Measurements from ENCODE around the gene DUSP15.
"Not testable (repeated sequence)": the region's sequence is repeated elsewhere in the genome, so short reads cannot be mapped to it uniquely, and the experiment has no call there.

Gene DUSP15

DNA sequence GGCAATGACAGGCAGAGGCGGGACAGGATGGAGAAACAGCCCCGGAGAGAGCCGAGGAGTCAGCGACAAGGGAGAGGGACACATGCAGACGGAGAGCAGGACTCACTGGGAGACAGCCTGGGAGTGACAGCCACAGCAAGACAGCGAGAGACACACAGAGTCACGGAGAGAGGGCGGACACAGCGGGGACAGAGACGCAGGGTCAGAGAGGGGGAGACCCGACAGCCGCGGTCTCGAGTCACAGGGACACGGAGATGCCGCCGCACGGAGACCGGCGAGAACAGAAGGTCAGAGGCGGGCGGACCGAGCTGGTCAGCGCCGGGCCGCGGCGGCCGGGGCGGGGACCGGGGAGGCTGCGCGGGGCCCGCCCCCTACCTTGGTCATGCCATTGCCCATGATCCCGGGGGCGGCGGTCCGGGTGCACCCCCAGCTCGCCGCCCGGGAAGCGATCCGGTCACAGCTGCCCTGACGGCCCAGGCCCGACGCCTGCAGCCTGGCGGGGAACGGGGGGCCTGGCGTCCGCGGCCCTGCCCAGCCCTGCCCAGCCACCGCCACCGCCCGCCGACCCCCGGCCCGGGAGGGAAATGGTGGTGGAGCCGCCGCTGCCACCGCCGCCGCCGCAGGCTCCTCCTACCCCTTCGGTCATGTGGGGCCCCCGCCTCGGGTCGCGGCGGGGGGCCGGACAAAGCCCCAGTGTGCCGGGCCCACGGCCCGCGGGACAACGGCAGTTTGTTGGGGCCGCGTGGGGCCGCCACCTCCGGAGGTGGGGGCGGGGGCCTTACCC lies at the start of gene DUSP15, which contains the start of gene TTLL9:
TSS of gene DUSP15 (minus strand) at position 586 of the 784 bp plus-strand sequence. CDS start at position 396, 190 bp downstream.
TSS of gene TTLL9 (plus strand) at position 693 of the 784 bp plus-strand sequence. CDS start 493 bp downstream, outside the sequence.
- DNase-seq (ENCODE audit: low read depth, low spot score), result no peak

GRCh38 chr20:31919410-31920155 lies 49.3 kb upstream of the DUSP15 start:
- no peak for DNase-seq (ENCODE audit: low read depth, low spot score)

GRCh38 chr20:31918466-31919105 lies 48.3 kb upstream of the DUSP15 start:
- no peak for DNase-seq (ENCODE audit: low read depth, low spot score)

- not testable (repeated sequence) for DNase-seq (ENCODE audit: low read depth, low spot score)
Observed at GRCh38 chr20:31917962-31918412, 47.7 kb upstream of the DUSP15 start.

DNA sequence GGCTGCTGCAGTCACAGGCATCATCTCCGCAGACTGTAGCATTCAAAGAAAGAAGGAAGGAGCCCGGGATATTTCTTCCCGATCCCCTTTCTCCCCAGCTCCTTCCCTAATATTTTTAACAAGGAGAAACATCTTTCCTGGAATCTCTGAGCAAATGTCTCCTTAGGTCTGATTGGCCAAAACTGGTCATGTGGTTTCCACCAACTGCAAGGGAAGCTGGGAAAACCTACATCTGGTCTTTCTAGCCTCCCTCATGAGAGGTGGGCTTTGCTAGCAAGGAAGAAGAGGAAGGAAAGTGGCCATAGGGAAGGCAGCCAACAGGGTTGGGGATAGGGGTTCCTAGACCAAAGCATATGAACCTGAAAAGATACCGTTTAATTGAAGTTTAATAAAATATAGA lies 46.4 kb upstream of the DUSP15 start:
- no peak for DNase-seq (ENCODE audit: low read depth, low spot score)

- DNase-seq (ENCODE audit: low read depth, low spot score), result no peak
Observed at GRCh38 chr20:31915491-31916280, 45.4 kb upstream of the DUSP15 start.

GRCh38 chr20:31914170-31914569 lies 43.8 kb upstream of the DUSP15 start:
- no peak for DNase-seq (ENCODE audit: low read depth, low spot score)

- no peak for DNase-seq (ENCODE audit: low read depth, low spot score)
Observed at GRCh38 chr20:31913431-31914157, 43.3 kb upstream of the DUSP15 start.

DNA sequence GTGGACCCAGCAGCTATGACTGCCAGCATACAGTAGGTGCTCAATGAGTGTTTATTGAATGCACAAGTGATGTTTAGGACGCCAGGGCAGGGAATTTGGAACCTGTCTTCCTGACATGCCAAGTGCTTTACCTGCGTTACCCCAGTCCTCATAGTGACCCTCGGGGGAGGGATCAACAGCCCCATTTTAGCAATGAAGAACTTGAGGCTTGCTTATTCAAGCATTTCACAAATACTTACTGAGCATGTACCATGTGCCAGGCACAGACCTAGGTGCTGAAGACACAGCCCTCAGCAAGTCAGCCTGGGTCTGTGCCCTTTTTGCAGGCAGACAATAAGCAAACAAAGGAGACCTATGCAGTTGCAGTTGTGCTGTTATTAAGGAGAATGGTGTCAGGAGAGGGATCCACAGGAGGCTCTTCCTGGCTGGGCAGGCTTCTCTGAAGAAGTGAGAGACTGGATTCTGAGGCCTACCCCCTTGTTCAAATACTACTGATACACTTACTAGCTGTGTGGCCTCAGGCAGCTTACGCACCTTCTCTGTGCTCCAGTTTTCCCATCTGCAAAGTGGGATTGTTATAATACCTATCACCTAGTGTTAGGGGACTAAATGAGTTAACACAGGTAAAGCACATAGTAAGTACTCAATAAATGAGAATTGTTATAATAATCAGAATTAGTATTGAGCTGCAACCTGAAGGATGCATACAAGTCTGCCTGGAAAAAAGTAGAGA lies 39.9 kb upstream of the DUSP15 start:
- no peak for DNase-seq (ENCODE audit: low read depth, low spot score)

DNA sequence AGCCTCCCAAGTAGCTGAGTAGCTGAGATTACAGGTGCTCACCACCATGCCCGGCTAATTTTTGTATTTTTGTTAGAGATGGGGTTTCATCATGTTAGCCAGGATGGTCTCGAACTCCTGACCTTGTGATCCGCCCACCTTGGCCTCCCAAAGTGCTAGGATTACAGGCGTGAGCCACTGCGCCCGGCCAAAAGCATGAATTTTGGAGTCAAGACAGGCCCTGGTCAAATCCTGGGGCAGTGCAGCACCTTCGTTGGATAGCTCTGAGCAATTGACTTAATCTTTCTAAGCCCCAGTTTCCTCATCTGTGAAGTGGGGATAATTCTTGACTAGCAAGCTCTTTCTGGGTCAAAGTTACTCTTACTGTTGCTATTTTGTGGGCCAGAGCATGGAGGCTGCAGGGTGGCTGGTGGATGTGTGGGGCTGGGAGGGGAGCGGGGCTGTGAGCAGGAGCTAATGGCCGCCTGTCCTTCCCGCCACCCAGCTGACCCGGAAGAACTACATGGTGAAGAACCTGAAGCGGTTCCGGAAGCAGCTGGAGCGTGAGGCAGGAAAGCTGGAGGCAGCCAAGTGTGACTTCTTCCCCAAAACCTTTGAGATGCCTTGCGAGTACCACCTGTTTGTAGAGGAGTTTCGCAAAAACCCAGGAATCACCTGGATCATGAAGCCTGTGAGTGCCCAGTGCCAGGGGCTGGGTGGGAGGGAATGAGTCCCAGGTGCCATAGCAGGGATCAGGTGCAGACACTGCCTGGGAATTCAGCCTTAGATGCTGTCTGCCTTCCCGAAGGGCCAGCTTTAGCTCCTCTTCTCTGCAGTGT lies 39.1 kb upstream of the DUSP15 start:
- no peak for DNase-seq (ENCODE audit: low read depth, low spot score)

DNA sequence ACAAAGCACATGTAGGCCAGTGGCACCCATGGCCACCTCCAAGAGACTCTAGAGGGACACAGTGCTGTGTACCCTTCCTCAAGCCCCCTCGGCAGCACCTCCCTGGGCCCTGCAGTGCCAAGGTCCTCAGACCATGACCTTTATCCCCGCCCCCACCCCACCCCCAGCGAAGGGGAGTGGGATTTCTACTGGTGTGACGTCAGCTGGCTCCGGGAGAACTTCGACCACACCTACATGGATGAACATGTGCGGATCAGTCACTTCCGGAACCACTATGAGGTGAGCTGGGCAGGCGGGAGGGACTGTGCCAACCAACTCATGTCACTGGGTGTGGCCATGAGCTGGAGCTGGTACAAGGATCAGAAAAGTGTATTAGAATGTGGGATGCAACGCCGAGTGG lies 38.1 kb upstream of the DUSP15 start:
- no peak for DNase-seq (ENCODE audit: low read depth, low spot score)

- no peak for DNase-seq (ENCODE audit: low read depth, low spot score)
Observed at GRCh38 chr20:31908016-31908415, 37.7 kb upstream of the DUSP15 start.

- DNase-seq (ENCODE audit: low read depth, low spot score), result no peak
Observed at GRCh38 chr20:31907046-31907445, 36.7 kb upstream of the DUSP15 start.

DNA sequence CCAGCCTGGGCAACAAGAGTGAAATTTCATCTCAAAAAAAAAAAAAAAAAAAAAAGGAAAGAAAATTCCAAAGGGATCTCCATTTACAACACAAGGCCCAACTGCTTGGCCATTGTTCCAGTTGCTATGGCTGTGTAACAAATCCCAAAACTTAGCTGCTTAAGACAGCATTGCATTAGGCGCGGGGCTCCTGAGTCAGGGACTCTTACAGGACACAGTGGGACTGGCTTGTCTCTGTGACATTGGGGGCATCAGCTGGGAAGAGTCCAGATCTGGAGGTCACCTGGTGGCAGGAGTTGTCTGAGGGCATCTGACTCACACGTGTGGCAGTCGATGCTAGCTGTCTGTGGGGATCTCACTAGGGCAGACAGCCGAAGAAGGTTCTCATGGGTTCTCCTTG lies 35.7 kb upstream of the DUSP15 start:
- DNase-seq (ENCODE audit: low read depth, low spot score), result no peak

DNA sequence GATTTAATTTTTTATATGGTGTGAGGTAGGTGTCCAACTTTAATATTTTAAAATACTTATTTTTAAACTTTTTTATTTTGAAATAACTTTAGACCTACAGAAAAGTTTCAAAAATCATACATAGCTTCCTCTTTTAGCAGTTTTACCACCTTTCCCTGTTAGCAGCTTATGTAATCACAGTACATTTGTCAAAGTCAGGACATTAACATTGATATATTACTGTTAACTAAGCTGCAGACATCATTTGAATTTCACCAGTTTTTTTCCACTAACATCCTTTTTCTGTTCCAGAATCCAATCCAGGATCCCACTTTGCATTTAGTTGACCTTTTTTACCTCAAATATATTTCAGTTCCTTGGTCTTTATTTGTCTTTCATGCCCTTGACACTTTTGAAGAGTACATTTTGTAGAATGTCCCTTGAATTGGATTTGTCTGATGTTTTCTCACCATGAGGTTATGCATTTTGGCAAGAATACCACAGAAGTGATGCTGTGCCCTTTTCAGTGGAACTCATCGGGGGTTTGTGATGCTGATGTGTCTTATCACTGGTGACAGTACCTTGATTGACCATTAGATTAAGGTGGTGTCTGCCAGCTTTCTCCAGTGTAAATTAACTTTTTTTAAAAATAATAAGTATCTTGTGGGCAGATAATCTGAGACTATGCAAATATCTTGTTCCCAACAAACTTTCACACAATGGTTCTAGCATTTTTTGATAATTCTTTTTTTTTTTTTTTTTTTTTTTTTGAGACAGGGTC lies 33.5 kb upstream of the DUSP15 start:
- no peak for DNase-seq (ENCODE audit: low read depth, low spot score)

DNA sequence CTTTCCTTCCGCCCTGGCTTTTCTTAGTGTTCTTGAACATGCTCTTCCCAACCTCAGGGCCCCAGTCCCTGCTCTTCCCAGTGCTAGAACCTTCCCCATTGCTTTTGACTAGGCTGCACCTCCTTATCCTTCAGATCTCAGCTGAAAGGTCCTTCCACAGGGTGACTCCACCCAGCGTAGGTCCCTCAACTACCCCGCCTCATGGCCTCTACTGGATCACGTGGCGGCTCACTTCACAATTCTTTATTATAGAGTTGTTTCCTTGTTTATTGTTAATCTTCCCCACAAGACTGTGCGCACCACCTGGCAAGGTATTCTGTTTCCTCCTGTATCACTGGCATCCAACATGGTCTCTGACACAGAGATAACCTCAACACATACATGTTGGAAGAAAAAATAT lies 31.3 kb upstream of the DUSP15 start:
- no peak for DNase-seq (ENCODE audit: low read depth, low spot score)

- no peak for DNase-seq (ENCODE audit: low read depth, low spot score)
Observed at GRCh38 chr20:31897541-31897940, 27.2 kb upstream of the DUSP15 start.

DNA sequence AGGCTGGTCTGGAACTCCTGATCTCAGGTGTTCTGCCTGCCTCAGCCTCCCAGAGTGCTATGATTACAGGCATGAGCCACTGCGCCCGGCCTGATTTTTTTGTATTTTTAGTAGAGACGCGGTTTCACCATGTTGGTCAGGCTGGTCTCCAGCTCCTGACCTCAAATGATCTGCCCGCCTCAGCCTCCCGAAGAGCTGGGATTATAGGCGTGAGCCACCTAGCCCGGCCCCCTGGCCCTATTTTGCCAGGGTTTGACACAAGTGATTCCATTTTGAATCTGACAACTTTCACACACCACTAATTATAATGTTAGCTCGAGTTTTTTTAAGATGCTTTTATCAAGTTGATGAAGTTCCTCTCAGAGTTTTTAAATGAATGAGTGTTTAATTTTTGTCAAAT lies 25.7 kb upstream of the DUSP15 start:
- DNase-seq (ENCODE audit: low read depth, low spot score), result no peak

Measured in brain pericyte (primary cell).